GM12878 (cell line): ENCODE measurements around the gene PLCG2. TPM values are rescaled to one million over a fixed set of nuclear protein-coding genes. Genes with fewer than 3 reads are reported as not detected.

Experiments used
- ASH2L ChIP-seq: fragments of 300-600, 200-600 bp; sonication (generic); IDR thresholded peaks from 2 replicates; pipeline ENCODE4 v1.6.1; 2017; ENCODE audit warnings: low read depth, mild to moderate bottlenecking, borderline replicate concordance
- BACH1 ChIP-seq: fragments of 450-650 bp; IDR thresholded peaks from 2 replicates; pipeline ENCODE4 v1.6.1; 2017; ENCODE audit warnings: mild to moderate bottlenecking, borderline replicate concordance
- ELK1 ChIP-seq: IDR thresholded peaks from 2 replicates; pipeline ENCODE4 v1.6.1; 2012; ENCODE audit warnings: low read depth, low read length, improper control_type of control experiment
- EP300 ChIP-seq, 2 experiments: fragments of 150-350 bp in 1 of 2; IDR thresholded peaks; 2 replicates each; pipeline ENCODE4 v1.6.1; 2011 to 2012; ENCODE audit warnings: low read depth in 2 of 2, low read length in 2 of 2, borderline replicate concordance in 1 of 2, improper control_type of control experiment in 1 of 2, inconsistent platforms in 1 of 2; ENCODE audit not compliant: control insufficient read depth in 1 of 2
- FOXM1 ChIP-seq: IDR thresholded peaks from 2 replicates; pipeline ENCODE4 v1.6.1; 2012; ENCODE audit warnings: low read depth, mild to moderate bottlenecking, inconsistent platforms, low read length, moderate library complexity
- HDAC2 ChIP-seq: fragments of 200-600 bp; sonication (generic); IDR thresholded peaks from 2 replicates; pipeline ENCODE4 v1.6.1; 2017
- HSF1 ChIP-seq: fragments of 150-350 bp; IDR thresholded peaks from 2 replicates; pipeline ENCODE4 v1.6.1; 2014; ENCODE audit warnings: mild to moderate bottlenecking, low read depth, low read length
- IRF4 ChIP-seq: IDR thresholded peaks from 2 replicates; pipeline ENCODE4 v1.6.1; 2011; ENCODE audit warnings: low read depth, low read length
- KLF5 ChIP-seq: fragments of 450-650 bp; IDR thresholded peaks from 2 replicates; pipeline ENCODE4 v1.6.1; 2014; ENCODE audit warnings: mild to moderate bottlenecking; ENCODE audit not compliant: partially characterized antibody
- MEF2B ChIP-seq: fragments of 450-650 bp; IDR thresholded peaks from 2 replicates; pipeline ENCODE4 v1.6.1; 2018; ENCODE audit warnings: mild to moderate bottlenecking, moderate library complexity; ENCODE audit not compliant: partially characterized antibody, poor library complexity, severe bottlenecking
- MTA2 ChIP-seq: fragments of 450-650 bp; IDR thresholded peaks from 2 replicates; pipeline ENCODE4 v1.6.1; 2016; ENCODE audit warnings: low read depth, mild to moderate bottlenecking, moderate library complexity
- NFXL1 ChIP-seq: fragments of 450-650 bp; IDR thresholded peaks from 2 replicates; pipeline ENCODE4 v1.6.1; 2017; ENCODE audit warnings: antibody characterized with exemption, mild to moderate bottlenecking, borderline replicate concordance
- POLR2AphosphoS2 ChIP-seq: IDR thresholded peaks from 2 replicates; pipeline ENCODE4 v1.6.1; 2011; ENCODE audit warnings: low read depth, mild to moderate bottlenecking, low read length, improper control_type of control experiment, moderate library complexity
- POU2F2 ChIP-seq: IDR thresholded peaks from 3 replicates; pipeline ENCODE4 v1.6.1; 2011; ENCODE audit warnings: low read depth, mild to moderate bottlenecking, low read length, borderline replicate concordance
- PRDM15 ChIP-seq: fragments of 450-650 bp; formaldehyde crosslinking; IDR thresholded peaks from 2 replicates; pipeline ENCODE4 v1.4.0; 2020; ENCODE audit warnings: mild to moderate bottlenecking, moderate library complexity
- RB1 ChIP-seq: fragments of 450-650 bp; formaldehyde crosslinking; IDR thresholded peaks from 2 replicates; pipeline ENCODE4 v1.6.1; 2017; ENCODE audit warnings: mild to moderate bottlenecking, borderline replicate concordance
- RELA ChIP-seq: fragments of 450-650 bp; IDR thresholded peaks from 2 replicates; pipeline ENCODE4 v1.8.0; 2014; ENCODE audit warnings: borderline replicate concordance; ENCODE audit not compliant: partially characterized antibody
- STAT1 ChIP-seq: fragments of 450-650 bp; conservative IDR thresholded peaks from 2 replicates; pipeline ENCODE4 v1.6.1; 2014; ENCODE audit warnings: antibody characterized with exemption, mild to moderate bottlenecking
- ZNF207 ChIP-seq: fragments of 450-650 bp; IDR thresholded peaks from 2 replicates; pipeline ENCODE4 v1.6.1; 2014; ENCODE audit warnings: antibody characterized with exemption, mild to moderate bottlenecking, borderline replicate concordance
- ZNF24 ChIP-seq: fragments of 450-650 bp; IDR thresholded peaks from 2 replicates; pipeline ENCODE4 v1.6.1; 2017; ENCODE audit warnings: antibody characterized with exemption, mild to moderate bottlenecking
- polyA plus RNA-seq, 11 experiments: library from polyadenylated mRNA; depleted of rRNA in 4 of 11; unstranded in 6 of 11; stranded (reverse) in 5 of 11; fragments of >200 nt; fragmentation: Nextera tagmentation in 4 of 11; fragmentation: Illumina TruSeq in 1 of 11; extraction: Ambion mirVana in 4 of 11; extraction: Trizol in 1 of 11; gene quantifications; 1 replicate in 1 of 11; 2 replicates in 10 of 11; pipeline versions ENCODE4 v1.2.1 to v1.2.3, GENCODE V29; 2011 to 2016; ENCODE audit warnings: inconsistent platforms in 2 of 11, missing spikeins in 2 of 11, low read depth in 1 of 11
- total RNA-seq, 4 experiments: library from RNA; depleted of rRNA in 3 of 4; stranded (reverse); fragments of >200 nt in 3 of 4; fragmentation: Illumina TruSeq in 1 of 4; extraction: Trizol in 1 of 4; gene quantifications; 2 replicates each; pipeline versions ENCODE4 v1.2.1 to v1.2.3, GENCODE V29; 2013 to 2021

PLCG2 gene
- total and polyA plus RNA-seq, 10 of the 15 experiments (the other 5 are each of a cell fraction or from before 2014, with no cell fraction given) = 47.6 to 256 (median 149) TPM

GRCh38 chr16:81817789-81818567, 38.9 kb downstream of the PLCG2 start (continued):
- TF ChIP-seq HSF1 = no peak
- no peak for TF ChIP-seq RB1
- peak; percentile 18 to 79; a peak in 3 of 4 replicates for TF ChIP-seq EP300 (IDR thresholded peaks at IDR 0.05; ENCODE audit: borderline replicate concordance in 1 of 2, control insufficient read depth in 1 of 2, low read depth in 2 of 2, low read length in 2 of 2)
- TF ChIP-seq IRF4 = peak; percentile 84
- TF ChIP-seq STAT1 = no peak
- 0 out of 2 replicates have a peak, but pooled peaks have one; percentile 13 for TF ChIP-seq ELK1
- TF ChIP-seq POU2F2 = peak; percentile 75; the same call in 2 of the 3 replicates
- peak; percentile 67 for TF ChIP-seq MEF2B
- peak; percentile 33; the same call in 1 of the 2 replicates for TF ChIP-seq ZNF24
- TF ChIP-seq POLR2AphosphoS2 = peak; percentile 41; the same call in 1 of the 2 replicates
- no peak for TF ChIP-seq ASH2L
- no peak for TF ChIP-seq RELA
- no peak for TF ChIP-seq PRDM15 (CRISPR knock-in tag)
- no peak for TF ChIP-seq NFXL1
- no peak for TF ChIP-seq FOXM1
- TF ChIP-seq BACH1 = peak; percentile 53; the same call in 1 of the 2 replicates
- peak; percentile 66 for TF ChIP-seq MTA2
- TF ChIP-seq HDAC2 = no peak
- peak; percentile 15; the same call in 1 of the 2 replicates for TF ChIP-seq ZNF207
- TF ChIP-seq KLF5 = no peak
